HG03469 (cell line): ENCODE data around the gene FBLN1.
"Not testable (repeated sequence)": the region's sequence is repeated elsewhere in the genome, so short reads cannot be mapped to it uniquely, and the experiment has no call there.

Experiments used
- ATAC-seq: cut with Tn5 transposase; IDR thresholded peaks from one replicate; pipeline ENCODE4 v1.9.1; 2021; ENCODE audit warnings: mild to moderate bottlenecking, moderate library complexity, moderate number of reproducible peaks; ENCODE audit not compliant: unreplicated experiment

FBLN1 gene

DNA sequence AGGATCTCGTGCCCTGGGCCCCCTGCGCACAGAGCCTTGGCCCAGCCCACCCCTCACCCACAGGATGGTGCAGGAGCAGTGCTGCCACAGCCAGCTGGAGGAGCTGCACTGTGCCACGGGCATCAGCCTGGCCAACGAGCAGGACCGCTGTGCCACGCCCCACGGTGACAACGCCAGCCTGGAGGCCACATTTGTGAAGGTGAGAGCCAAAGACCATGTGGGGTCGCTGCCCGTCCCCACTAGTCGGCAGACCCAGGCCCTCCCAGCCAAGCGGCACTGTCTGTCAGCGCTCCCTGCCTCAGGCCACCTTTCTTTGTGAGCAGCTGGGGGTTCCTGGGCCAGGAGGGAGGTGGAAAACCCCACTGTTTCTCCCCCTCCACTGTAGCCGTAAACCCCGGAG, 22.8 kb downstream of the FBLN1 start:
- ATAC-seq, result no peak

GRCh38 chr22:45526281-45526680, 23.6 kb downstream of the FBLN1 start:
- ATAC-seq, result no peak

DNA sequence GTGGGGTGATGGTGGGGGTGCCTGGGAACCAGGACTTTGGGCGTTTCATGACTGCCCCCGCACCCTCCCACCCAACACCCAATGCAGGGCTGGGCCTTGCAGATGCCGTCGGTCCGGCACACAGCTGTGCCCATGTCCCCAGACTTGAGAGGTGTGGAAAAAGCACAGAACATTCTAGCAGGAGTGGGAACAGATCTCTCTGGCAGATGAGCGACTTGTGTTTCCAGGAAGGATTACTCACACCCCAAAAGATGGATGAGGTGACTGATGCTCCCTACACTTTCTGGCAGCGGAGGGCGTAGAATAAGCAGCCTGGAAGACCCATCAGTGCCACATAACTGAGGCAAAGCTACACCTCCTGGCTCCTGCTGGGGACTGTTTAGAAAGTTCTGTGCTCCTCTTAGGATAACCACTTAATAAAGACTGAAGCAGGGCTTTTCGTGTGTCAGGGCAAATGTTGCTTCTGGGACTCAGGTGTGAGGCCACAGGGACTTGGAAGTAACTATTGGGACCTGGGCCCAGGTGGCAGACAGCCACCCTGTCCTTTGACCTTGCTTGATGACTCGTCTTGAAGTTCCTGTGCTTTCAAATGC, 24.2 kb downstream of the FBLN1 start:
- no peak for ATAC-seq

GRCh38 chr22:45527456-45527855, 24.8 kb downstream of the FBLN1 start:
- no peak for ATAC-seq

GRCh38 chr22:45528046-45528445, 25.4 kb downstream of the FBLN1 start:
- ATAC-seq, result no peak

DNA sequence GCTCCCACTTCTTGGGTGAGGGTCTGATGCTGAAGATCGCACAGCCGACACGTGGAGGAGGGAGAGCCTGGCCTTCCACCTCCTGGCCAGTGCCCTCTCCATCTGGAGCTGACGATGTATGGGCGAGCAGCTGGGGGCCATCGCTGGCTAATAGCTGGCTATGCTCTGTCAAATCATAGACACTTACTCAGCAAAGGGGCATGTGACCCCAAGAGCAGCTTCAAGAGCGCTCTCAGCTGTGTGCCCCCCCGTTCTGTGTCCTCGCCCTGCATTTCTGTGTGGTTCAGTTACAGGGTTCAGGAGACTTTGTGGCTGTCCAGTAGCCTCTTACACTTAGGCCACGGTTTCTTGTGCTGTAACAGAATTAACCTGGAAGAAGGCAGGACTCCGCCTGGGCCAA, 26.4 kb downstream of the FBLN1 start:
- ATAC-seq, result no peak

DNA sequence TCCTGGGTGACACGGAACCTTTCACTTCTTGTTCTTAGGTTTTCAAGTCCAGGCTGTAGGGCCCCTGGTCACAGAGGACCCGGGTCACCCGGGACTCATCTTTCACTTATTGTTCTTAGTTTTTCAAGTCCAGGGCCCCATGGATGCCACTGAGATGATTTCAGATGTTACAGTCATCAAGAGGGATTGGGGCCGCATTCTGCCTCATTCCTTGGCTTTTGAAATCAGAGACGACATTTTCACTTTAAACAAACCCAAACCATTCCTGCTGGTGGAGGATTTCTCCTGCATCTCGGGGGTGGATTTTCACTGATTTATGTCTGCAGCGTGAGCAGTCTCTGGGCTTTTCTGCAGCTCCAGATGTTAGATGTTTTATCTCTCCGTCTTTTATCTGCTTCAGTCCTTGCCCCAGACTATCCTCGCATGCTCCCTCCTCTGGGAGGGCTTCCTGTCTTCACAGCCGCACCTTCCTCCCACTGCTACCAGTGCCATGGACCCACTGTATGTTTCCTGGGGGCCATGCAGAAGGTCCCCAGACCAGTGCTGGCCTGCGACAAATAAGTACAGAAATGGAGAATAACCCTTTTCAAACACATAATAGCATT, 27.4 kb downstream of the FBLN1 start:
- ATAC-seq, result no peak

DNA sequence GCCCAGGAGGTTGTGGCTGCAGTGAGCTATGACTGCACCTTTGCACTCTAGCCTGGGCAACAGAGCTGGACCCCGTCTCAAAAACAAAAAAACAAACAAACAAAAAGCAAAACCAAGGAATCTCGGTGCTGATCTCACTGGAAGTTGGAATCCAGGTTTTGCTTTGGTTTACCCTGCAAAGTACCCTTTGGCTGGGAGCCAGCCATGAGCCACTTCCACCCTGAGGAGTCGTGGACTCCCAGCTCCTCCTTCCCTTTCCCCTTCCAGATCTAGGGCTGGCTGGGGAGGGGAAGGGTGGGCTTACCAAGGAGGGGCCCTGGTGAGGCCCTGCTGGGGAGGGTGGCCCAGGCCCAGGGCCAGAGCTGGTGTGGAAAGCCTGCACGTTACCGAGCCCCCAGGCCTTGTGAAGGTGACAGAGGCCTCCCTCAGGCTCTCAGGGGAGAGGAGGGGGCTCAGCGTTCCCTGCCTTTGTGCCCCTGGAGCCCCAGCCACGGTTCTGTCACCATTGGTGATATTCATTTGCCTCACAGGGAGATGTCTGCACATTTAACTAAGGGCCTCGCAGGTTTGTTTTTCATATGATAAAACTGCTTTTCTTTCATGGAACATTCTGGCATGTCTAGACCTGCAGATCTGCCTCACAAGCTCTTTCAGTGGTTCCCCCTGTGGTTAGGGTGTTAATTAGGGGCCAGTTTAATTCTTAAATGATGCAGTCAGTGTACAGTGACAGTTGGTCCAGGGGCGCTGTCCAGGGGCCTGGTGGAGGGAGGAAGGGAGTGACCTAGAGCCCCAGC, 29.0 kb downstream of the FBLN1 start:
- no peak for ATAC-seq

GRCh38 chr22:45532235-45532631, 29.6 kb downstream of the FBLN1 start:
- ATAC-seq, result no peak

- ATAC-seq, result no peak
Measured at GRCh38 chr22:45533703-45534102, 31.0 kb downstream of the FBLN1 start.

DNA sequence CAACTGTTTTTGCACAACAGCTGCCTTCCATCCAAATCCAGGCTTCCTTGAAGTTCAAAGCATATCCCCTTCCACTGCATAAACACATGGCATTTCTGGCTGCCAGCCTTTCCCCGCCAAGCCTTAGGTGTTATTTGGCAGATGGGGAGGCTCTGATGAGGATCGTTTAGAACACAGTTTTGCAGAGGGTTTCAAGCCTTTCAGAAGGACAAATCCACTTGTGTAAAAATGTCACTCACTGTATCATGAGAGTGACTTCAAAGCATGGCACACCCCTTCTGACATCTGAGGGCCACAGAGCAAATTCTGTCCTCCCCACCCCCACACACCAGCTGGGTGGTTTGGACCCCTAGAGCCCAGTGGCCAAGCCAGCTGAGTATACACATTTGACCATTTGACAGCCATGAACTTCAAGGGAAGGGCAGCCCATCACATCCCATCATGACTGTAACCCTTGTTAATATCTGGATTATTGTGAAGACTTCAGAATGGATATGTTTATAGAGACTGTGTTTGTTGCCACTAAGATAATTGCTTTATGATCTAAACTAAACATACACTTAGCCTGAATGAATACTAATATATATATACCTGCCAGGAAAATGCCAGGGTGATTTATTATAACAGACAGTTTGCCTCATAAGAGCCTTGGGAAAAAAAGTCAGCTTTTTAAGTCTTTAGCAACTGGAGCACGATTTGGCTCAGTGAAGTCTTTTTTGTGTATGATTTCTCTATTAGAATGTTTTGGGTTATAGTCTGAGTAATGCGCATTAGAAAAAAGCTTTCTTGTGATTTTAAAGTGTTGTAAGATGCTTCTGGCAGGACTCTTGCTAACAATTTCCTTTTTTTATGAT, 31.9 kb downstream of the FBLN1 start:
- ATAC-seq, result no peak

DNA sequence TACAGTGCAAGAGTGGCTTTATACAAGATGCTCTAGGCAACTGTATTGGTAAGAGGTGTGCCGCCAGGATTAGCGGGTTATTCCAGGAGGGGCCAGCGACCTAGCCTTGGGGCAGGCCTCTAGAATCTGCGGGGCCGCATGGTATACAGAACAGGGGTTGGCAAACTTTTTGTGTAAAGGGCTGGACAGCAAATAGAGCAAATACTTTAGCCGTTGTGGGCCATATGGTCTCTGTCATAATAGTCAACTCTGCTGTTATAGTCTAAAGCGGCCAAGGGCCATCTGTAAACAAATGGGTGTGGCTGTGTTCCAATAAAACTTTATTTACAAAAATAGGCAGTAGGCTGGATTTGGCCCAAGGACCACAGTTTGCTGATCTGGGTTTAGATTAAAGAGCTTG, 32.6 kb downstream of the FBLN1 start:
- no peak for ATAC-seq

DNA sequence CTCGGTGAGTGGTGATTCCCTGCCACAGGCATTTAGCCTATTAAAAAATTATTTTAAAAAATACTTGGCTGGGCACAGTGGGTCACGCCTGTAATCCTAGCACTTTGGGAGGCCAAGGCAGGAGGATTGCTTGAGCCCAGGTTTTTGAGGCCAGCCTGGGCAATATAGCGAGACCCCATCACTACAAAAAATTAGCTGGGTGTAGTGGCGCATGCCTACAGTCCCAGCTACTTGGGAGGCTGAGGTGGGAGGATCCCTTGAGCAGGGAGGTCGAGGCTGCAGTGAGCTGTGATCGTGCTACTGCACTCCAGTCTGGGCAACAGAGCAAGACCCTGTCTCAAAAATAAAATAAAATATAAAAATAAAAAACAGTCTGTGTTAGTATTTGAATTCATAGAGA, 33.2 kb downstream of the FBLN1 start:
- not testable (repeated sequence) for ATAC-seq

DNA sequence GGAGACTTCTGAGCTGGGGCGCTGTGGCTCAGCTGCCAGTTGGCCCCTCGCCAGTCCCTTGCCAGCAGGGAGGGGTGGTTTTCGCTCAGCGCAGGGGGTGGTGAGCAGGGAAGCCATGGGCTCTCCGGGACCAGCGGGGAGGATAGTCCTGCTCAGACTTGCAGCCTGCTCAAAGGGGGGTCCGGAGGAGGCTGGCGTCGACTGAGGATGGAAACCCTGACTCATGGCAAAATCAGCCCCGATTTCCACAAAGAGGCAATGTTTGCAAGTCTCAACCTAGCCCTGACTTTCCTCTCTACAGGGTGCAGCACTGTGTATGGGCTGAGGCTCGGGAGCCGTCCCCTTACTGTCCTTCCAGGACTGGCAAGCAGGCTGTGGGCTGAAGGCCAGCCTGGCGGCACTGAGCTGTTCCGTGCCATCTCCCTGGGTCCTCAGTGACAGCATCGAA, 35.1 kb downstream of the FBLN1 start:
- ATAC-seq, result no peak

- ATAC-seq, result no peak
Measured at GRCh38 chr22:45538281-45538680, 35.6 kb downstream of the FBLN1 start.

GRCh38 chr22:45540122-45540521, 37.4 kb downstream of the FBLN1 start:
- no peak for ATAC-seq

GRCh38 chr22:45541382-45541979, 38.8 kb downstream of the FBLN1 start:
- no peak for ATAC-seq

- ATAC-seq, result no peak
Measured at GRCh38 chr22:45542001-45542520, 39.4 kb downstream of the FBLN1 start.

GRCh38 chr22:45542736-45543135, 40.1 kb downstream of the FBLN1 start:
- ATAC-seq, result not testable (repeated sequence)

DNA sequence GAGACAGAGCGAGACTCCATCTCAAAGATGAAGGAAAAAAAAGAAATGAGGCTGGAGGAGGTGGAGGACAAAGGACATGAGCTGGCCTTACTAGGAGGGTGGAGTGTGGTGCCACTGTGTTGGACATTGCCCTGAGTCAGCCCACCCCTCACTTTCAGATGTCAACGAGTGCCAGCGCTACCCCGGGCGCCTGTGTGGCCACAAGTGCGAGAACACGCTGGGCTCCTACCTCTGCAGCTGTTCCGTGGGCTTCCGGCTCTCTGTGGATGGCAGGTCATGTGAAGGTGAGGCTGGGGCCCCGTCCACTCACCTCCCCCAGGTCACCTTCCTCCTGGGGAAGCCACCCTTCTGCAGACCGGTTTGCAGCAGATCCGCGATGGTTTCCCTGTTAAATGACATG, 40.6 kb downstream of the FBLN1 start:
- ATAC-seq, result no peak
